CD14-positive monocyte (primary cell): ENCODE data around the gene LTB4R. TPM values are rescaled to one million over a fixed set of nuclear protein-coding genes. Genes with fewer than 3 reads are reported as not detected.

Experiments used
- DNase-seq, 3 donors: peaks; one replicate each; pipeline ENCODE4 v3.0.0-alpha.2; 2011 to 2022
- H2AFZ ChIP-seq: 2 replicates; pipeline ENCODE4 v1.6.0; 2012; ENCODE audit warnings: mild to moderate bottlenecking, low read depth, low read length, inconsistent platforms; ENCODE audit not compliant: insufficient read depth, poor library complexity, severe bottlenecking
- H3K27ac ChIP-seq, 2 donors: 1 replicate in 1 of 2; 2 replicates in 1 of 2; pipeline ENCODE4 v1.5.1; 2012 to 2013; ENCODE audit warnings: low read length in 2 of 2, control low read depth in 1 of 2, inconsistent platforms in 1 of 2, low read depth in 1 of 2, mild to moderate bottlenecking in 1 of 2
- H3K27me3 ChIP-seq, 2 donors: one replicate each; pipeline versions ENCODE4 v1.6.0 to v1.6.1; 2011 to 2013; ENCODE audit warnings: low read length in 2 of 2; ENCODE audit not compliant: control insufficient read depth in 2 of 2, insufficient read depth in 2 of 2
- H3K36me3 ChIP-seq, 2 donors: replicated peaks in 1 of 2; 1 replicate in 1 of 2; 2 replicates in 1 of 2; pipeline versions ENCODE4 v1.5.1 to v1.6.1; 2012 to 2013; ENCODE audit warnings: low read length in 2 of 2, control low read depth in 1 of 2, inconsistent platforms in 1 of 2, mild to moderate bottlenecking in 1 of 2; ENCODE audit not compliant: insufficient read depth in 2 of 2, control insufficient read depth in 1 of 2
- H3K4me1 ChIP-seq, 2 donors: 1 replicate in 1 of 2; 2 replicates in 1 of 2; pipeline versions ENCODE4 v1.5.1 to v1.6.1; 2012 to 2013; ENCODE audit warnings: low read length in 2 of 2, control low read depth in 1 of 2, inconsistent platforms in 1 of 2, mild to moderate bottlenecking in 1 of 2, moderate library complexity in 1 of 2; ENCODE audit not compliant: insufficient read depth in 2 of 2, control insufficient read depth in 1 of 2
- H3K4me2 ChIP-seq: replicated peaks from 2 replicates; pipeline ENCODE3; 2012; ENCODE audit warnings: low read length, moderate library complexity, mild to moderate bottlenecking; ENCODE audit not compliant: poor library complexity, severe bottlenecking; ENCODE audit errors: extremely low read depth
- H3K4me3 ChIP-seq, 3 experiments: fragments of 200-600 bp in 1 of 3; sonication (generic) in 1 of 3; replicated peaks in 1 of 3; 1 replicate in 2 of 3; 2 replicates in 1 of 3; pipeline ENCODE4 v1.5.1; 2011 to 2013; ENCODE audit warnings: low read length in 3 of 3, mild to moderate bottlenecking in 3 of 3, control low read depth in 2 of 3, low read depth in 2 of 3, inconsistent platforms in 1 of 3, moderate library complexity in 1 of 3
- H3K79me2 ChIP-seq: 2 replicates; pipeline ENCODE4 v1.6.0; 2012; ENCODE audit warnings: mild to moderate bottlenecking, control low read depth, inconsistent platforms, low read length, moderate library complexity; ENCODE audit not compliant: insufficient read depth
- H3K9ac ChIP-seq: 2 replicates; pipeline ENCODE4 v1.6.0; 2017; ENCODE audit warnings: low read length, mild to moderate bottlenecking; ENCODE audit not compliant: insufficient read depth, poor library complexity, severe bottlenecking
- H3K9me3 ChIP-seq, 2 donors: replicated peaks in 1 of 2; 1 replicate in 1 of 2; 2 replicates in 1 of 2; pipeline versions ENCODE4 v1.5.1 to v1.6.1; 2012 to 2013; ENCODE audit warnings: low read length in 2 of 2, control low read depth in 1 of 2; ENCODE audit not compliant: control insufficient read depth in 1 of 2, insufficient read depth in 1 of 2
- H4K20me1 ChIP-seq: 2 replicates; pipeline ENCODE4 v1.6.0; 2012; ENCODE audit warnings: mild to moderate bottlenecking, low read length, control low read depth, moderate library complexity; ENCODE audit not compliant: insufficient read depth
- H3K27ac Mint-ChIP-seq, 7 donors: one replicate each; pipeline ENCODE4 v1.8.0; 2020; ENCODE audit warnings: mild to moderate bottlenecking in 7 of 7, mixed read lengths in 7 of 7, moderate library complexity in 6 of 7, inconsistent platforms in 2 of 7
- H3K27me3 Mint-ChIP-seq, 3 donors: one replicate each; pipeline ENCODE4 v1.8.0; 2021 to 2022; ENCODE audit warnings: low read depth in 3 of 3, mild to moderate bottlenecking in 3 of 3, mixed read lengths in 3 of 3, moderate library complexity in 3 of 3, inconsistent platforms in 1 of 3
- H3K36me3 Mint-ChIP-seq, 2 donors: one replicate each; pipeline ENCODE4 v1.8.0; 2020; ENCODE audit warnings: mixed read lengths in 2 of 2, inconsistent platforms in 1 of 2, mild to moderate bottlenecking in 1 of 2
- H3K4me1 Mint-ChIP-seq: one replicate; pipeline ENCODE4 v1.8.0; 2020; ENCODE audit warnings: mild to moderate bottlenecking, mixed read lengths
- H3K4me3 Mint-ChIP-seq, 2 donors: one replicate each; pipeline ENCODE4 v1.8.0; 2020; ENCODE audit warnings: mild to moderate bottlenecking in 2 of 2, mixed read lengths in 2 of 2, moderate library complexity in 1 of 2
- H3K9me3 Mint-ChIP-seq, 7 donors: one replicate each; pipeline ENCODE4 v1.8.0; 2020 to 2022; ENCODE audit warnings: mixed read lengths in 7 of 7, mild to moderate bottlenecking in 6 of 7, moderate library complexity in 6 of 7, inconsistent platforms in 2 of 7
- CTCF ChIP-seq: fragments of 200-600 bp; IDR thresholded peaks from one replicate; pipeline ENCODE4 v1.8.0; 2022; ENCODE audit warnings: antibody characterized with exemption, mild to moderate bottlenecking
- WGBS: methylation state at CpG from one replicate; pipeline ENCODE4 v1.1.5; 2013; ENCODE audit warnings: missing lambda C conversion rate; ENCODE audit not compliant: insufficient coverage; 5-methylcytosine and 5-hydroxymethylcytosine counted together
- intact Hi-C, 2 donors: fragments of 100-400 bp; cut with micrococcal nuclease; formaldehyde crosslinking; loops; one replicate each; pipeline versions ENCODE4 v1.15.0 to v1.15.1; 2023
- polyA plus RNA-seq, 3 donors: library from polyadenylated mRNA; depleted of rRNA in 1 of 3; unstranded in 2 of 3; stranded (reverse) in 1 of 3; fragments of 300-500 nt in 2 of 3; fragments of >200 nt in 1 of 3; fragmentation: Illumina TruSeq in 2 of 3; gene quantifications; 1 replicate in 2 of 3; 2 replicates in 1 of 3; pipeline ENCODE4 v1.2.3, GENCODE V29; 2012 to 2021

Gene LTB4R
- polyA plus RNA-seq, 3 donors, result 51.5 to 98.5 (median 87.3) TPM

- peaks cover 0 to 2% (median 0%) of the 10 kb centered on the region in 3 donors for H3K27me3 Mint-ChIP-seq
Measured at GRCh38 chr14:24270537-24271133, 40.7 kb upstream of the LTB4R start.

More at GRCh38 chr14:24270537-24271133, 40.7 kb upstream of the LTB4R start:
- H3K27ac Mint-ChIP-seq, result peak overlapping the region; percentile 66 to 97 (median 96)
- Histone ChIP-seq H3K9me3 (no peaks in the 10 kb centered on the region), H3K4me1 (peaks cover 47 to 51% of the 10 kb centered on the region in 2 donors), H3K4me3 (peak overlapping the region; percentile 71 to 97 (median 85)), H4K20me1 (no peaks in the 10 kb centered on the region), H3K9ac (peak overlapping the region; percentile 99), H3K27ac (peak overlapping the region; percentile 72 to 98), H2AFZ (peak overlapping the region; percentile 98), H3K36me3 (peaks cover 44 to 46% of the 10 kb centered on the region in 2 donors), H3K4me2 (peak overlapping the region; percentile 85), H3K79me2 (peaks cover 40% of the 10 kb centered on the region), H3K27me3 (no peaks in the 10 kb centered on the region)
- H3K9me3 Mint-ChIP-seq, result peaks cover 0 to 2% (median 0%) of the 10 kb centered on the region in 7 donors
- WGBS, result 23% methylated on average over 12 of the region's 13 CpGs
- peaks cover 40 to 46% of the 10 kb centered on the region in 2 donors for H3K36me3 Mint-ChIP-seq
- peak overlapping the region; percentile 89 to 92 for H3K4me3 Mint-ChIP-seq
- no peak for DNase-seq
- peaks cover 50% of the 10 kb centered on the region for H3K4me1 Mint-ChIP-seq
- intact Hi-C loops, result loop anchor here in 1 of 2 donors (2.0 kb wide), 1 partner anchor 28 kb away; the partner anchor contains the start of gene TINF2
- TF ChIP-seq CTCF, result no peak
